Thyroid gland (tissue), 4 donors: ENCODE measurements around the gene SAP30BP. TPM values are rescaled to one million over a fixed set of nuclear protein-coding genes. Genes with fewer than 3 reads are reported as not detected.

ENCODE experiments used
- DNase-seq, 2 donors: peaks; one replicate each; pipeline ENCODE4 v3.0.0-alpha.2; 2019
- H3K27ac ChIP-seq, 3 donors: fragments of 200-600 bp; sonication (generic); 1 replicate in 2 of 3; 2 replicates in 1 of 3; pipeline ENCODE4 v1.5.1; 2016 to 2019; ENCODE audit warnings: mild to moderate bottlenecking in 1 of 3, moderate library complexity in 1 of 3
- H3K27me3 ChIP-seq: fragments of 200-600 bp; sonication (generic); one replicate; pipeline ENCODE4 v1.5.1; 2019
- H3K36me3 ChIP-seq, 2 donors: fragments of 200-600 bp; sonication (generic); one replicate each; pipeline ENCODE4 v1.5.1; 2016 to 2019
- H3K4me1 ChIP-seq, 2 donors: fragments of 200-600 bp; sonication (generic); one replicate each; pipeline ENCODE4 v1.5.1; 2017 to 2019
- H3K4me3 ChIP-seq, 3 donors: fragments of 200-600 bp; sonication (generic); replicated peaks in 1 of 3; 1 replicate in 2 of 3; 2 replicates in 1 of 3; pipeline ENCODE4 v1.5.1; 2016; ENCODE audit warnings: mild to moderate bottlenecking in 1 of 3
- H3K9me3 ChIP-seq: fragments of 200-600 bp; sonication (generic); one replicate; pipeline ENCODE4 v1.5.1; 2017
- POLR2A ChIP-seq, 2 donors: fragments of 450-650 bp; IDR thresholded peaks; one replicate each; pipeline ENCODE4 v1.6.1; 2017; ENCODE audit warnings: antibody characterized with exemption in 2 of 2, mild to moderate bottlenecking in 2 of 2, moderate library complexity in 1 of 2
- WGBS, 2 donors: methylation state at CpG; one replicate each; pipeline ENCODE4 v1.1.5; 2017; 5-methylcytosine and 5-hydroxymethylcytosine counted together
- intact Hi-C: fragments of 100-400 bp; cut with DNase I; formaldehyde crosslinking; loops from one replicate; pipeline ENCODE4 v1.15.1; 2023
- total RNA-seq, 4 donors: library from RNA; depleted of rRNA; stranded (reverse); fragments of >200 nt; gene quantifications; one replicate each; pipeline ENCODE4 v1.2.3, GENCODE V29; 2016
- TF ChIP-seq, protein P1 (sequence below), 6 experiments: fragments of 200-600 bp in 3 of 6; fragments of 450-650 bp in 3 of 6; sonication (generic) in 3 of 6; IDR thresholded peaks; one replicate each; pipeline ENCODE4 v1.5.1; 2016 to 2019; ENCODE audit warnings: antibody characterized with exemption in 6 of 6, mild to moderate bottlenecking in 2 of 6, inconsistent platforms in 1 of 6, moderate library complexity in 1 of 6

The SAP30BP gene
- total RNA-seq, 4 donors from 2014 or later, result 52.5 to 83.6 (median 72.7) TPM

DNA sequence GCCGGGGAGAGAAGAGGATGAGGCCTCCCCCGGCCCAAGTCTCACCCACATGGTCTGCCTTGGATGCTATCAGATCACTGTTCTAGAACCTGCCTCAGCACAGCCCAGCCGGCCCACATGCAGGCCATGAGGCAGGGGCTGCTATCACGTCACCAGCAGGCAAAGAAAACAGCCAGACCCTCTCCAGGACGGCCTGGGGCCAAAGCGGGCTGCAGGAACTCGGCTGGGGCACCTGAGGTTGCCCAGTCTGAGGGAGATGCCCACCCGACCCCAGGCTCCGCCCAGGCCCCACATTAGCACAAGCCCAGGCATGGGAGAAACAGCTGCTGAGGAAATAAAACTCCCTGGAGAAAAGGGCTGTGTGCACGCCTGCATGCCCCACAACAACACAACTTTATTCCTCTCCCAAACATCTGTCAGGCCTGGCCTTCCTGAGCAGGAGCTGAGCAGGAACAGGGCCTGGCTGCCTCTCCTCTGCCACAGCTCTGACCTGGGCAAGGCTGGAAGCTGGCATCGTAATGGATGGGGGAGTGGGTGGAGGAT, 40.6 kb upstream of the SAP30BP start:
- TF ChIP-seq POLR2A (IDR thresholded peaks at IDR 0.05), result no peak
- TF ChIP-seq, protein P1, sequence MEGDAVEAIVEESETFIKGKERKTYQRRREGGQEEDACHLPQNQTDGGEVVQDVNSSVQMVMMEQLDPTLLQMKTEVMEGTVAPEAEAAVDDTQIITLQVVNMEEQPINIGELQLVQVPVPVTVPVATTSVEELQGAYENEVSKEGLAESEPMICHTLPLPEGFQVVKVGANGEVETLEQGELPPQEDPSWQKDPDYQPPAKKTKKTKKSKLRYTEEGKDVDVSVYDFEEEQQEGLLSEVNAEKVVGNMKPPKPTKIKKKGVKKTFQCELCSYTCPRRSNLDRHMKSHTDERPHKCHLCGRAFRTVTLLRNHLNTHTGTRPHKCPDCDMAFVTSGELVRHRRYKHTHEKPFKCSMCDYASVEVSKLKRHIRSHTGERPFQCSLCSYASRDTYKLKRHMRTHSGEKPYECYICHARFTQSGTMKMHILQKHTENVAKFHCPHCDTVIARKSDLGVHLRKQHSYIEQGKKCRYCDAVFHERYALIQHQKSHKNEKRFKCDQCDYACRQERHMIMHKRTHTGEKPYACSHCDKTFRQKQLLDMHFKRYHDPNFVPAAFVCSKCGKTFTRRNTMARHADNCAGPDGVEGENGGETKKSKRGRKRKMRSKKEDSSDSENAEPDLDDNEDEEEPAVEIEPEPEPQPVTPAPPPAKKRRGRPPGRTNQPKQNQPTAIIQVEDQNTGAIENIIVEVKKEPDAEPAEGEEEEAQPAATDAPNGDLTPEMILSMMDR (IDR thresholded peaks at IDR 0.05), result no peak

GRCh38 chr17:75627094-75627493, 40.0 kb upstream of the SAP30BP start:
- TF ChIP-seq, protein P1 (IDR thresholded peaks at IDR 0.05), result no peak
- no peak for TF ChIP-seq POLR2A (IDR thresholded peaks at IDR 0.05)
- intact Hi-C loops, result no loop called here
- WGBS, 2 donors, result 91 to 94% methylated on average over 10 of the region's 10 CpGs
- Histone ChIP-seq H3K9me3 (no peaks in the 10 kb centered on the region), H3K4me1 (no peaks in the 10 kb centered on the region), H3K27me3 (no peaks in the 10 kb centered on the region), H3K4me3 (no peak overlapping the region), H3K27ac (no peak overlapping the region), H3K36me3 (peaks cover 24 to 35% of the 10 kb centered on the region in 2 donors)
- DNase-seq, result no peak

More for the DNA sequence above, 40.6 kb upstream of the SAP30BP start:
- Histone ChIP-seq H3K27me3 (no peaks in the 10 kb centered on the region), H3K4me1 (no peaks in the 10 kb centered on the region), H3K27ac (no peak overlapping the region), H3K9me3 (no peaks in the 10 kb centered on the region), H3K4me3 (no peak overlapping the region), H3K36me3 (peaks cover 24 to 35% of the 10 kb centered on the region in 2 donors)
- no peak for DNase-seq
- WGBS, 2 donors, result 83 to 87% methylated on average over 1 to 9 of the region's 11 CpGs
- intact Hi-C loops, result no loop called here

GRCh38 chr17:75628425-75628824, 38.7 kb upstream of the SAP30BP start:
- 84 to 89% methylated on average over 6 of the region's 6 CpGs for WGBS, 2 donors
- H3K9me3 ChIP-seq, result no peaks in the 10 kb centered on the region
- no peaks in the 10 kb centered on the region for H3K27me3 ChIP-seq
- peaks cover 9 to 12% of the 10 kb centered on the region in 2 donors for H3K4me1 ChIP-seq
- H3K27ac ChIP-seq, result no peak overlapping the region
- H3K4me3 ChIP-seq, result no peak overlapping the region
- intact Hi-C loops, result no loop called here
- H3K36me3 ChIP-seq, result peaks cover 24 to 35% of the 10 kb centered on the region in 2 donors
- no peak for TF ChIP-seq POLR2A (IDR thresholded peaks at IDR 0.05)
- TF ChIP-seq, protein P1 (IDR thresholded peaks at IDR 0.05), result no peak
- no peak for DNase-seq

GRCh38 chr17:75629157-75629556, 38.0 kb upstream of the SAP30BP start:
- DNase-seq, result no peak

More at GRCh38 chr17:75629157-75629556, 38.0 kb upstream of the SAP30BP start:
- 90% methylated on average over 12 of the region's 14 CpGs; no CpG with 5 or more reads in 1 of the 2 donors for WGBS, 2 donors
- peaks cover 16 to 19% of the 10 kb centered on the region in 2 donors for H3K4me1 ChIP-seq
- intact Hi-C loops, result no loop called here
- TF ChIP-seq, protein P1 (IDR thresholded peaks at IDR 0.05), result no peak
- TF ChIP-seq POLR2A (IDR thresholded peaks at IDR 0.05), result no peak
- H3K4me3 ChIP-seq, result no peak overlapping the region
- no peak overlapping the region for H3K27ac ChIP-seq
- no peaks in the 10 kb centered on the region for H3K9me3 ChIP-seq
- peaks cover 24 to 35% of the 10 kb centered on the region in 2 donors for H3K36me3 ChIP-seq
- H3K27me3 ChIP-seq, result no peaks in the 10 kb centered on the region
